ENCODE data around the gene CABP7. TPM values are rescaled to one million over a fixed set of nuclear protein-coding genes. Genes with fewer than 3 reads are reported as not detected.

Gene CABP7
- total RNA-seq, 1 experiment from 2014 or later, result not detected

GRCh38 chr22:29756341-29756740 lies 36.5 kb downstream of the CABP7 start:
- no peak for DNase-seq (ENCODE audit: low spot score)
- no peaks in the 10 kb centered on the region for H3K9me3 ChIP-seq (ENCODE audit: low read depth, low read length, poor library complexity, severe bottlenecking)
- H3K4me1 ChIP-seq (ENCODE audit: insufficient read depth, low read length, poor library complexity, severe bottlenecking), result peaks cover 8% of the 10 kb centered on the region
- no peaks in the 10 kb centered on the region for H3K36me3 ChIP-seq (ENCODE audit: insufficient read depth, low read length, poor library complexity, severe bottlenecking)
- H3K27me3 ChIP-seq (replicated peaks; ENCODE audit: insufficient read depth, low read depth, low read length, poor library complexity), result no peaks in the 10 kb centered on the region
- ChIA-PET POLR2A (ENCODE audit: low non-redundant PET) (no interaction called here), CTCF (no interaction called here)
- intact Hi-C loops (cut with micrococcal nuclease; ENCODE audit: unreplicated experiment), result no loop called here
- no peak overlapping the region for H3K27ac ChIP-seq (ENCODE audit: low read depth, low read length, poor library complexity, severe bottlenecking)
- no peak for TF ChIP-seq CTCF (conservative IDR thresholded peaks at IDR 0.05; ENCODE audit: low read depth, low read length)
- TF ChIP-seq EZH2 (IDR thresholded peaks at IDR 0.05; ENCODE audit: borderline replicate concordance, low read depth, low read length, poor library complexity, severe bottlenecking), result no peak
- BruUV-seq (replicated peaks), result no TSS peak
- no peak overlapping the region for H3K4me3 ChIP-seq (ENCODE audit: low read depth, low read length, poor library complexity, severe bottlenecking)

DNA sequence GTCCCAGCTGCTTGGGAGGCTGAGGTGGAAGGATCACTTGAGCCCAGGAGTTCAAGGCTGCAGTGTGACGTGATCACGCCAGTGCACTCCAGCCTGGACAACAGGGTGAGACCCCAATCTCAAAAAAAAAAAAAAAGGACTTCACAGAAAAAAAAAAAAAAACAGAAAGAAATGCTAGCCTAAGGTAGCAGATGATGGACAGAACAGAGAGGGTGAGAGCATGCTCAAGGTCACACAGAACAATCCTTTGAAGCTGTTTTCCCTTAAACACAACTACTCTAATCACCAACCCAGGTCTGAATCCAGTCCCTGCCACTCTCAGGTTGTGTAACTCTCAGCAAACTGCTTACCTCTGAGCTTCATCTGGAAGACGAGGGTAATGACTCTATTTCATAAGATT lies 37.3 kb downstream of the CABP7 start:
- no peak overlapping the region for H3K27ac ChIP-seq (ENCODE audit: low read depth, low read length, poor library complexity, severe bottlenecking)
- no peaks in the 10 kb centered on the region for H3K27me3 ChIP-seq (replicated peaks; ENCODE audit: insufficient read depth, low read depth, low read length, poor library complexity)
- H3K4me1 ChIP-seq (ENCODE audit: insufficient read depth, low read length, poor library complexity, severe bottlenecking), result peaks cover 8% of the 10 kb centered on the region
- ChIA-PET CTCF (interaction anchor here (0.6 kb wide), 1 partner anchor 352 kb away, joined by 3 read pairs; no protein-coding TSS in a partner anchor), POLR2A (ENCODE audit: low non-redundant PET) (no interaction called here)
- no peak for DNase-seq (ENCODE audit: low spot score)
- H3K36me3 ChIP-seq (ENCODE audit: insufficient read depth, low read length, poor library complexity, severe bottlenecking), result no peaks in the 10 kb centered on the region
- H3K4me3 ChIP-seq (ENCODE audit: low read depth, low read length, poor library complexity, severe bottlenecking), result no peak overlapping the region
- no peak for TF ChIP-seq EZH2 (IDR thresholded peaks at IDR 0.05; ENCODE audit: borderline replicate concordance, low read depth, low read length, poor library complexity, severe bottlenecking)
- no peak for TF ChIP-seq CTCF (conservative IDR thresholded peaks at IDR 0.05; ENCODE audit: low read depth, low read length)
- no peaks in the 10 kb centered on the region for H3K9me3 ChIP-seq (ENCODE audit: low read depth, low read length, poor library complexity, severe bottlenecking)
- intact Hi-C loops (cut with micrococcal nuclease; ENCODE audit: unreplicated experiment), result no loop called here
- BruUV-seq (replicated peaks), result no TSS peak

DNA sequence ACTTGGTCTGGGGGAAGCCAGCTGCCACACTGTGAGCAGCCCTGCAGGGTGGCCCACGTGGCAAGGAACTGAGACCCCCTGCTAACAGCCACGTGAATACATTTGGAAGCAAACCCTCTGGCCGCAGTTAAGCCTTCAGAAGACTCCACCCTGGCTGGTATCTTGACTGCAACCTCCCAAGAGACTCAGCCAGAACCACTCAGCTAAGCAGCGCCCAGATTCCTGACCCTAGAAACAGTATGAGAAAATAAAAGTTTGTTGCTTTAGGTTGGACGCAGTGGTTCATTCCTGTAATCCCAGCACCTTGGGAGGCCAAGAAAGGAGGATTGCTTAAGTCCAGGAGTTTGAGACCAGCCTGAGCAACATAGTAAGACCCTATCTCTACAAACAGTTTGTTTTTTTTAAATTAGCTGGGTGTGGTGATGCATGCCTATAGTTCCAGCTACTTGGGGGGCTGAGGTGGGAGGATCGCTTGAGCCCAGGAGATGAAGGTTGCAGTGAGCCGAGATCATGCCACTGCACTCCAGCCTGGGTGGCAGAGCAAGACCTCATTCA lies 38.3 kb downstream of the CABP7 start:
- ChIA-PET POLR2A (ENCODE audit: low non-redundant PET) (no interaction called here), CTCF (no interaction called here)
- peak; percentile 46 for DNase-seq (ENCODE audit: low spot score)
- BruUV-seq (replicated peaks), result no TSS peak
- Histone ChIP-seq H3K36me3 (ENCODE audit: insufficient read depth, low read length, poor library complexity, severe bottlenecking) (no peaks in the 10 kb centered on the region), H3K27ac (ENCODE audit: low read depth, low read length, poor library complexity, severe bottlenecking) (no peak overlapping the region), H3K9me3 (ENCODE audit: low read depth, low read length, poor library complexity, severe bottlenecking) (no peaks in the 10 kb centered on the region), H3K27me3 (replicated peaks; ENCODE audit: insufficient read depth, low read depth, low read length, poor library complexity) (no peaks in the 10 kb centered on the region), H3K4me3 (ENCODE audit: low read depth, low read length, poor library complexity, severe bottlenecking) (no peak overlapping the region), H3K4me1 (ENCODE audit: insufficient read depth, low read length, poor library complexity, severe bottlenecking) (peaks cover 8% of the 10 kb centered on the region)
- intact Hi-C loops (cut with micrococcal nuclease; ENCODE audit: unreplicated experiment), result no loop called here
- no peak for TF ChIP-seq EZH2 (IDR thresholded peaks at IDR 0.05; ENCODE audit: borderline replicate concordance, low read depth, low read length, poor library complexity, severe bottlenecking)
- no peak for TF ChIP-seq CTCF (conservative IDR thresholded peaks at IDR 0.05; ENCODE audit: low read depth, low read length)

Data from A673 (cell line).